Brain microvascular endothelial cell (primary cell): ENCODE measurements around the gene XKR7.

ENCODE experiments used
- DNase-seq: peaks from one replicate; pipeline ENCODE4 v3.0.0-alpha.2; 2020
- H3K27ac ChIP-seq: fragments of 250-450 bp; sonication (Bioruptor Pico); 2 replicates; pipeline ENCODE4 v1.5.1; 2020; ENCODE audit warnings: mild to moderate bottlenecking, moderate library complexity
- H3K27me3 ChIP-seq: fragments of 250-450 bp; sonication (Bioruptor Pico); replicated peaks from 2 replicates; pipeline ENCODE4 v1.5.1; 2020; ENCODE audit warnings: mild to moderate bottlenecking
- H3K36me3 ChIP-seq: fragments of 250-450 bp; sonication (Bioruptor Pico); replicated peaks from 2 replicates; pipeline ENCODE4 v1.5.1; 2020; ENCODE audit warnings: mild to moderate bottlenecking
- H3K4me3 ChIP-seq: 2 replicates; pipeline ENCODE4 v1.5.1; 2011; ENCODE audit warnings: low read depth, mild to moderate bottlenecking, control low read depth, low read length, moderate library complexity
- in situ Hi-C: cut with HindIII; loops from 2 replicates; pipeline ENCODE4 v1.10.0; 2017; ENCODE audit warnings: low sequenced_read_pairs, low pct_ligation_motif_present
- TF ChIP-seq, protein P1 (sequence below): IDR thresholded peaks from 2 replicates; pipeline ENCODE4 v1.5.1; 2011; ENCODE audit warnings: low read depth, mild to moderate bottlenecking, moderate library complexity, low read length, control low read depth, inconsistent platforms; ENCODE audit errors: missing control alignments

The XKR7 gene

DNA sequence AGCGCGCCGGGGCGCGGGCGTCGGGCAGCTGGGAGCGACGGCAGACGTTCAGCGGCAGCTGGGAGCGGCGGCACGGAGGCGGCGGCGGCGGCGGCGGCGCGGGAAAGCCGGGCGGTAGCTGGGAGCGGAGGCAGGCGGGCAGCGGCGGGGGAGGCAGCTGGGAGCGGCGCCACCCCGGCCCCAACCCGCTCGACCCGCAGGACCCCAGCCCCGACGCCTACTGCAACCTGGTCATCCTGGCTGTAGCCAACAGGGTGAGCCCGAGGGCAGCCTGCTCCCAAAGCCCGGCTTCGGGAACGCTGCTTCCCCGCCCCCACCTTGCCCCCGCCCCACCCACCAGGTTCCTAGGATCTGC lies 51.2 kb downstream of the XKR7 start:
- H3K27me3 ChIP-seq: peaks cover 31% of the 10 kb centered on the region
- no peaks in the 10 kb centered on the region for H3K36me3 ChIP-seq
- DNase-seq: no peak
- TF ChIP-seq, protein P1, sequence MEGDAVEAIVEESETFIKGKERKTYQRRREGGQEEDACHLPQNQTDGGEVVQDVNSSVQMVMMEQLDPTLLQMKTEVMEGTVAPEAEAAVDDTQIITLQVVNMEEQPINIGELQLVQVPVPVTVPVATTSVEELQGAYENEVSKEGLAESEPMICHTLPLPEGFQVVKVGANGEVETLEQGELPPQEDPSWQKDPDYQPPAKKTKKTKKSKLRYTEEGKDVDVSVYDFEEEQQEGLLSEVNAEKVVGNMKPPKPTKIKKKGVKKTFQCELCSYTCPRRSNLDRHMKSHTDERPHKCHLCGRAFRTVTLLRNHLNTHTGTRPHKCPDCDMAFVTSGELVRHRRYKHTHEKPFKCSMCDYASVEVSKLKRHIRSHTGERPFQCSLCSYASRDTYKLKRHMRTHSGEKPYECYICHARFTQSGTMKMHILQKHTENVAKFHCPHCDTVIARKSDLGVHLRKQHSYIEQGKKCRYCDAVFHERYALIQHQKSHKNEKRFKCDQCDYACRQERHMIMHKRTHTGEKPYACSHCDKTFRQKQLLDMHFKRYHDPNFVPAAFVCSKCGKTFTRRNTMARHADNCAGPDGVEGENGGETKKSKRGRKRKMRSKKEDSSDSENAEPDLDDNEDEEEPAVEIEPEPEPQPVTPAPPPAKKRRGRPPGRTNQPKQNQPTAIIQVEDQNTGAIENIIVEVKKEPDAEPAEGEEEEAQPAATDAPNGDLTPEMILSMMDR: peak; percentile 19
- H3K4me3 ChIP-seq: no peak overlapping the region
- in situ Hi-C loops: no loop called here
- no peak overlapping the region for H3K27ac ChIP-seq

DNA sequence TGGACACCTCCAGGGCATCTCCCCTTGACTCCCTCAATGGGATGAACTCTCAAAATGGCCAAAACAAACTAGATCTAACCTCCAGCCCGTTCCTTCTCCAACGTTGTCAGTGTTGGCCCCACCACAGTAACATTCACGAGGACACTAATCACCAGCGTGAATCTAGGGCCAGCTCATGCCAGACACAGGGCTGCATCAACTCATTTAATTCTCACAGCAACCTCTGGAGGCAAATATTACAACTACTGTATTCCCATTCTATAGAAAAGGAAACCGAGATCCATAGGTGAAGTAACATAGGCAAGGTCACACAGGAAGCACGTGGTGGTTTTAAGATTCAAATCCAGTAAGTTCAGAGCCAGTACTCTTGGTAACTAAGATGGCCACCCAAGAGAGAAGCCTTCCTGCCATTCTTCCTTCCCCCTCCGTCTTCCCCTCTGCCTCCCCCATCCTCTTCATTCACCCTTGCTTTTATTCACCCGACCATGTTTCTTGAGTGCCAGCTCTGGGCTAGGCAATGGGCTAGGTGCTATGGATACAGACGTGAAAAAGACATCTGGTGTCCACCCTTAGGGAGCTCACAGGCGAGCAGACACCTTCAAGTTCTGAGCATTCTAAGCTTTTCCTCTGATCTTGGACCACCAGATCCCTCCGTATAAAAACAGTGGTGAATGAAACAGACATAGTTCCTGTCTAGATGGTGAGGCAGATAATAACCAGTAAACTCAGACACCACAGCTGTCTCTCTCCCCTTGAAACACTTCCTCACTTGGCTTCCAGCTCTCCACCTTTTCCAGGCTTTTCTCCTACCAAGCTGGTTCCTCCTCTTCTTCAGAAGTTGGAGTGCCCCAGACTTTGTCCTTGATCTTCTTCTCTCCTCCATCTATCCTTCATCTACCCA lies 51.9 kb downstream of the XKR7 start:
- Histone ChIP-seq H3K27ac (no peak overlapping the region), H3K4me3 (no peak overlapping the region), H3K27me3 (peaks cover 31% of the 10 kb centered on the region), H3K36me3 (no peaks in the 10 kb centered on the region)
- in situ Hi-C loops: no loop called here
- no peak for DNase-seq
- TF ChIP-seq, protein P1: no peak

DNA sequence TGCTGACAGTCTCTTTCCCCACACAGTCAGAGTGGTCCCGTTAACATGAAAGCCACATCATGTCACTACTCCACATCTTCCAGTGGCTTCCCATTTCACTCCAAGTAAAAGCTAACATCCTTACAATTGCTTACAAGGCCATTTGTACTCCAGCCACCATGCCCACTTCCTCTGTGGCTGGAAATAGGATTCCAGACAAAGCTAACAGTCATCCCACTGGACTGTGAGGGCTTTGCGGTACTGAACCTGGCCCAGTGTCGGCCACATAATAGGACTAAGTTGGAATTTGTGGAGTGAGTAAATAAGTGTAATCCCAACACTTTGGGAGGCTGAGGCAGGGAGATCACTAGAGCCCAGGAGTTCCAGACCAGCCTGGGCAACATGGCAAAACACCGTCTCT lies 53.1 kb downstream of the XKR7 start:
- TF ChIP-seq, protein P1: no peak
- DNase-seq: no peak
- in situ Hi-C loops: no loop called here
- Histone ChIP-seq H3K27me3 (peaks cover 31% of the 10 kb centered on the region), H3K27ac (no peak overlapping the region), H3K4me3 (no peak overlapping the region), H3K36me3 (no peaks in the 10 kb centered on the region)

DNA sequence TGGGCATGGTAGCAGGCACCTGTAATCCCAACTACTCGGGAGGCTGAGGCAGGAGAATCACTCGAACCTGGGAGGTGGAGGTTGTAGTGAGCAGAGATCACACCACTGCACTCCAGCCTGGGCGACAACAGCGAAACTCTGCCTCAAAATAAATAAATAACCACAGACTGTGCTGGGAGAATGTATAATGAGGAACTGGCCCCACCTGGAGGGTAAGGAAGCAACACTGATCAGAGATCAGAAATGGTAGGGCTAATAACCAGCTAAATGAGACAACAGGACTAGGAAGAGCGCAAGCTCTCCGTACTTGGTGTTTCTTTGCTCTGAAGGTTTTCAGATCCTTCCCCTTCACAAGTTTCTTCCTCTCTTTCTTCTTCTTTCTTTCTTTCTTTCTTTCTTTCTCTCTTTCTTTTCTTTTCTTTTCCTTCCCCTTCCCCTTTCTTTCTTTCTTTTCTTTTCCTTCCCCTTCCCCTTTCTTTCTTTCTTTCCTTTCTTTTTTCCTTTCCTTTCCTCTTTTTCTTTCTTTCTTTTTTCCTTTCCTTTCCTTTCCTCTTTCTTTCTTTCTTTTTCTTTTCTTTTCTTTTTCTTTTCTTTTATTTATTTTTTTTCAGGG lies 56.8 kb downstream of the XKR7 start:
- no peak overlapping the region for H3K4me3 ChIP-seq
- no peak for DNase-seq
- TF ChIP-seq, protein P1: no peak
- H3K36me3 ChIP-seq: no peaks in the 10 kb centered on the region
- peaks cover 18% of the 10 kb centered on the region for H3K27me3 ChIP-seq
- H3K27ac ChIP-seq: no peak overlapping the region
- in situ Hi-C loops: no loop called here

DNA sequence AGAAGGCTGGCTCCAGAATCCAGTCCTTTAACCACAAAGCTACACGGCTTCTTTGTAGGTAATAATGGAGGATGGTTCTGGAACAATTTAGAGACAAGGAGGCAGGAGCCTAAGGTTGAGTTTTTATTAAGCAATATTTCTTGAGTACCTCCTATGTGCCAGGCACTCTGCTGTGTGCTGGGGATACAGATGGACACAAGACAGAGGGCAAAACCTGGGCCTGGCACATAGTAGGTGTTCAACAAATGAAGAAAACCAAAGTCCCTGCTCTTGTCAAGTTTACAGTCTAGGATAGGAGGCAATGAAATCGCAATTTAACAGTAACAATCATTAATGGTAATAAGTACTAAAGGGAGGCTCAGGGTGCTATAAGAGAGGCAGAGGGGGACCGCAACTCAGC lies 59.7 kb downstream of the XKR7 start:
- Histone ChIP-seq H3K27ac (no peak overlapping the region), H3K27me3 (peaks cover 4% of the 10 kb centered on the region), H3K4me3 (no peak overlapping the region), H3K36me3 (no peaks in the 10 kb centered on the region)
- in situ Hi-C loops: no loop called here
- TF ChIP-seq, protein P1: no peak
- no peak for DNase-seq
